Lower leg skin (tissue), 3 donors: ENCODE measurements around the gene KLK5.

Experiments
- POLR2A ChIP-seq, 2 donors: fragments of 450-650 bp; IDR thresholded peaks; one replicate each; pipeline ENCODE4 v1.6.1; 2016 to 2017; ENCODE audit warnings: antibody characterized with exemption in 2 of 2, mild to moderate bottlenecking in 1 of 2, moderate library complexity in 1 of 2
- TF ChIP-seq, protein P1 (sequence below), 3 donors: fragments of 450-650 bp; IDR thresholded peaks; one replicate each; pipeline ENCODE4 v1.5.1; 2016; ENCODE audit warnings: antibody characterized with exemption in 3 of 3, mild to moderate bottlenecking in 3 of 3, moderate library complexity in 2 of 3

DNA sequence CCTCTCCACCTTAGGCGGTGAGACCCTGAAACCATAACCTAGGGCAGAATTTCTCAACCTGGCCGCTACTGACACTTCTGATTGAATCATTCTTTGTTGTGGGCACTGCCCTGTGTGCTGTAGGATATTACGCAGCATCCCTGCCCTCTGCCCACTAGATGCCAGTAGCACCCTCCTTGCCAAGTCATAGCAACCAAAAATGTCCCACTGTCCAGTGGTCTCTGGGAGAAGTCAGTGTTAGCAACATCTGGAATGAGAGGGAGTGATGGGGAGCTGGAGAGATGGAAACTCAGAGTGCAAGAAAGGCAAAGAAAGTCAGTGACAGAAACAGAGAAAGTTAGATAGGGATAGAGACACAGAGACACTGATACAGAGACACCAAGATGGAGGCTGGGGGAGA, 55.2 kb downstream of the KLK5 start:
- TF ChIP-seq, protein P1, sequence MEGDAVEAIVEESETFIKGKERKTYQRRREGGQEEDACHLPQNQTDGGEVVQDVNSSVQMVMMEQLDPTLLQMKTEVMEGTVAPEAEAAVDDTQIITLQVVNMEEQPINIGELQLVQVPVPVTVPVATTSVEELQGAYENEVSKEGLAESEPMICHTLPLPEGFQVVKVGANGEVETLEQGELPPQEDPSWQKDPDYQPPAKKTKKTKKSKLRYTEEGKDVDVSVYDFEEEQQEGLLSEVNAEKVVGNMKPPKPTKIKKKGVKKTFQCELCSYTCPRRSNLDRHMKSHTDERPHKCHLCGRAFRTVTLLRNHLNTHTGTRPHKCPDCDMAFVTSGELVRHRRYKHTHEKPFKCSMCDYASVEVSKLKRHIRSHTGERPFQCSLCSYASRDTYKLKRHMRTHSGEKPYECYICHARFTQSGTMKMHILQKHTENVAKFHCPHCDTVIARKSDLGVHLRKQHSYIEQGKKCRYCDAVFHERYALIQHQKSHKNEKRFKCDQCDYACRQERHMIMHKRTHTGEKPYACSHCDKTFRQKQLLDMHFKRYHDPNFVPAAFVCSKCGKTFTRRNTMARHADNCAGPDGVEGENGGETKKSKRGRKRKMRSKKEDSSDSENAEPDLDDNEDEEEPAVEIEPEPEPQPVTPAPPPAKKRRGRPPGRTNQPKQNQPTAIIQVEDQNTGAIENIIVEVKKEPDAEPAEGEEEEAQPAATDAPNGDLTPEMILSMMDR (IDR thresholded peaks at IDR 0.05): no peak
- TF ChIP-seq POLR2A (IDR thresholded peaks at IDR 0.05): no peak
